Right atrium auricular region (tissue), 2 donors: Measurements from ENCODE around the gene ST14. TPM values are rescaled to one million over a fixed set of nuclear protein-coding genes. Genes with fewer than 3 reads are reported as not detected.
"Not testable (repeated sequence)": the region's sequence is repeated elsewhere in the genome, so short reads cannot be mapped to it uniquely, and the experiment has no call there.

Experiments used
- DNase-seq: peaks from one replicate; pipeline ENCODE4 v3.0.0-alpha.2; 2019; ENCODE audit warnings: low spot score
- H3K27ac ChIP-seq, 2 donors: fragments of 200-600 bp; sonication (generic); 1 replicate in 1 of 2; 2 replicates in 1 of 2; pipeline ENCODE4 v1.5.1; 2016 to 2019
- H3K27me3 ChIP-seq, 2 donors: fragments of 200-600 bp; sonication (generic); one replicate each; pipeline versions ENCODE4 v1.5.1 to v1.6.0; 2017 to 2019
- H3K36me3 ChIP-seq: fragments of 200-600 bp; sonication (generic); one replicate; pipeline ENCODE4 v1.5.1; 2016
- H3K4me1 ChIP-seq, 2 donors: fragments of 200-600 bp; sonication (generic); one replicate each; pipeline versions ENCODE4 v1.5.1 to v1.6.0; 2017 to 2019
- H3K4me3 ChIP-seq, 2 donors: fragments of 200-600 bp; sonication (generic); 1 replicate in 1 of 2; 2 replicates in 1 of 2; pipeline ENCODE4 v1.5.1; 2017 to 2019; ENCODE audit warnings: mild to moderate bottlenecking in 1 of 2, moderate library complexity in 1 of 2
- H3K9me3 ChIP-seq, 2 donors: fragments of 200-600 bp; sonication (generic); one replicate each; pipeline ENCODE4 v1.5.1; 2019
- CTCF ChIP-seq, 2 donors: fragments of 200-600 bp; sonication (generic); IDR thresholded peaks; one replicate each; pipeline ENCODE4 v1.5.1; 2019; ENCODE audit warnings: antibody characterized with exemption in 2 of 2
- total RNA-seq, 2 donors: library from RNA; depleted of rRNA; stranded (reverse); fragments of >200 nt; gene quantifications; one replicate each; pipeline ENCODE4 v1.1.0, GENCODE V29; 2016

Gene ST14
- total RNA-seq, 2 donors from 2014 or later = 0.85 to 6.0 TPM

GRCh38 chr11:130191896-130192295 is 32.3 kb downstream of the ST14 start:
- Histone ChIP-seq H3K4me1 (no peaks in the 10 kb centered on the region), H3K9me3 (no peaks in the 10 kb centered on the region), H3K27me3 (no peaks in the 10 kb centered on the region), H3K4me3 (no peak overlapping the region), H3K27ac (no peak overlapping the region), H3K36me3 (no peaks in the 10 kb centered on the region)
- TF ChIP-seq CTCF (IDR thresholded peaks at IDR 0.05) = no peak
- no peak for DNase-seq

DNA sequence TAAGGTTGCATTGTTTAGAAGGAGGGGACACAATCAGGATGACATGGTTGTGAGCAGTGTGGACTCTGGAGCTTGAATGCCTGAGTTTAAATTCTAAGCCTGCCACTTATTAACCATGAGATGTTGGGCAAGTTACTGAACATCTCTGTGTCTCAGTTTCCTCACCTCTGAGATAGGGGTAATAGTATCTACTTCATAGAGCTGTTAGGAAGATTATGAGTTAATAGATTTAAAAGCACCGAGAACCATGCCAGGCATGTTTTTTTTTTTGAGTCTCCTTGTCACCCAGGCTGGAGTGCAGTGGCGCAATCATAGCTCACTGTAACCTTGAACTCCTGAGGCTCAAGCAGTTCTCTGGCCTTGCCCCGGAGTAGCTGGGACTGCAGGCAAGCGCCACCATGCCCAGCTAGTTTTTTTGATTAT is 33.3 kb downstream of the ST14 start:
- Histone ChIP-seq H3K27ac (no peak overlapping the region), H3K9me3 (no peaks in the 10 kb centered on the region)
- DNase-seq = no peak

GRCh38 chr11:130193551-130193950 is 34.0 kb downstream of the ST14 start:
- DNase-seq, H3K9me3 ChIP-seq, H3K27ac ChIP-seq, H3K36me3 ChIP-seq, H3K27me3 ChIP-seq, H3K4me3 ChIP-seq, H3K4me1 ChIP-seq: not testable (repeated sequence)

More for the DNA sequence above, 33.3 kb downstream of the ST14 start:
- Histone ChIP-seq H3K4me1 (no peaks in the 10 kb centered on the region), H3K27me3 (no peaks in the 10 kb centered on the region), H3K36me3 (no peaks in the 10 kb centered on the region), H3K4me3 (no peak overlapping the region)
- no peak for TF ChIP-seq CTCF (IDR thresholded peaks at IDR 0.05)

GRCh38 chr11:130194241-130195023 is 34.9 kb downstream of the ST14 start:
- no peak for DNase-seq
- Histone ChIP-seq H3K27ac (no peak overlapping the region), H3K4me1 (no peaks in the 10 kb centered on the region), H3K36me3 (no peaks in the 10 kb centered on the region), H3K4me3 (no peak overlapping the region), H3K9me3 (no peaks in the 10 kb centered on the region), H3K27me3 (no peaks in the 10 kb centered on the region)
- no peak for TF ChIP-seq CTCF (IDR thresholded peaks at IDR 0.05)

GRCh38 chr11:130197386-130198035 is 37.9 kb downstream of the ST14 start:
- H3K4me3 ChIP-seq = no peak overlapping the region
- no peaks in the 10 kb centered on the region for H3K36me3 ChIP-seq
- H3K4me1 ChIP-seq = no peaks in the 10 kb centered on the region
- DNase-seq = no peak
- H3K9me3 ChIP-seq = no peaks in the 10 kb centered on the region
- H3K27me3 ChIP-seq = no peaks in the 10 kb centered on the region
- no peak overlapping the region for H3K27ac ChIP-seq
- TF ChIP-seq CTCF (IDR thresholded peaks at IDR 0.05) = no peak

- no peaks in the 10 kb centered on the region for H3K27me3 ChIP-seq
- H3K4me1 ChIP-seq = no peaks in the 10 kb centered on the region
- DNase-seq = no peak
- H3K9me3 ChIP-seq = no peaks in the 10 kb centered on the region
- H3K27ac ChIP-seq = no peak overlapping the region
- no peaks in the 10 kb centered on the region for H3K36me3 ChIP-seq
- no peak overlapping the region for H3K4me3 ChIP-seq
- TF ChIP-seq CTCF (IDR thresholded peaks at IDR 0.05) = no peak
Observed at GRCh38 chr11:130198292-130198691, 38.7 kb downstream of the ST14 start.
